Head of caudate nucleus (tissue), 42 donors: ENCODE data around the gene AIPL1.

Source experiments
- DNase-seq, 42 donors: peaks; one replicate each; pipeline versions ENCODE4 v3.0.0 to v3.0.0-alpha.2; 2020 to 2021; ENCODE audit warnings: mixed read lengths in 7 of 42
- intact Hi-C: fragments of 100-400 bp; cut with DNase I; formaldehyde crosslinking; loops from one replicate; pipeline ENCODE4 v1.15.0; 2022

The AIPL1 gene

DNA sequence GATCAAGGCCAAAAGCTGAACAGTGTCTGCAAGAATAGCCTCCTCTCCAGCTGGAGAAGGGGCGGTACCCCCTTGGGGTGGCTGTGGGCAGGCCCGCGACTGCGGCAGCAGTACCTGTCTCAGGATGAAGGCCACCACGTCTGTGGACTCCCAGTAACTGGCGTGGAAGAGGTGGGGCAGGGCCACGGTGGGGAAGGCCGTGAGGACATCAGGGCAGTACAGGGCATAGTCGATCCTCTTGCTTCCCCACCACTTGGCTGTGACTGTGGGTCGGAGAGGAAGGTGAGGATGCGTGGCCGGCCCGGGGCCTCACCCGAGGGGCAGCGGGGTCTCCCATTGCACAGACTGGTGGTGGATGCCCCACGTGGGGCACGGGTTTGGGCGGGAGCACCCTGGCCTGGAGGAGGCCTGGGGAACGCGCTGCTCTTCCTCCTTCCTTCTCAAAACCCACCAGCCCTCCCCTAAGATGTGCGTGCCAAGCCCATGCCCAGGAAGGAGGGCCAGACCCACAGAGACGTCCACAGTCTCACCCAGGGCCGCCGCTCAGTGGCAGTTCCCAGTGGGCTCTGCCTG lies 35.3 kb upstream of the AIPL1 start:
- DNase-seq: no peak
- intact Hi-C loops: no loop called here

DNA sequence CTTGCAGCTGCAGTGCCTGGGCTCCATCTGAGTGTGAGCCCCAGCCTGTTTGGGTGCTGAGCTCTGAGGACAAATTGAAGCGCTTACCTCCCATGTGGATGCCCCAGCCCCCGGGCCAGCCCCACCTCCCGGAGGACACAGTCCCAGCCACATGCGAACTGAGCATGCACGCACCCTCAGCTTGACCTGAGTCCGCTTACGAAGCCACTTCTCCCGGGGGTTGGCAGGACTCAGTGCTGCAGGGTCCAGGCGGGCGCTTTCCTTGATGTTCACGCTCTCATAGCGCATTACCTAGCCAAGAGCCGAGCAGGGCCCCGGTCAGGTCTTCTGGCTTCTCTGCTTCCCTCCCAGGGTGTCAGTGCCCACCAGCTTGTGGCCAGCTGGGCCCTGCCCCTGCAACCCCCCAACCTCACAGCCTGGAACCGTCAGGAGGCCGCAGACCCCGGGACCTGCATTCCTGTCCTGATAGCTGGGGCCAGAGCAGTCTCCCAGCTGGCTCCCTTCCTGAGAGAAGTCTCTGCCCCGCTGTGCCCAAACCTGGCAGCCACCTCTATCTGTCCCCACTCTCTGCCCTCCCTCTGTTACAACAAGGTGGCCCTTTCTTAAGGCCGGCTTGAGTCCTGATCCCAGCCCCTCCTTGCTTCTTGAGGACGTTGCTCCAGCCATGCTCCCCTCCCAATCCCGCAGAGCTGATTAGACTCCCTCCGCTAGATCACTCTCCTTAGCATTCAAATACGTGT lies 33.3 kb upstream of the AIPL1 start:
- no peak for DNase-seq
- intact Hi-C loops: no loop called here

DNA sequence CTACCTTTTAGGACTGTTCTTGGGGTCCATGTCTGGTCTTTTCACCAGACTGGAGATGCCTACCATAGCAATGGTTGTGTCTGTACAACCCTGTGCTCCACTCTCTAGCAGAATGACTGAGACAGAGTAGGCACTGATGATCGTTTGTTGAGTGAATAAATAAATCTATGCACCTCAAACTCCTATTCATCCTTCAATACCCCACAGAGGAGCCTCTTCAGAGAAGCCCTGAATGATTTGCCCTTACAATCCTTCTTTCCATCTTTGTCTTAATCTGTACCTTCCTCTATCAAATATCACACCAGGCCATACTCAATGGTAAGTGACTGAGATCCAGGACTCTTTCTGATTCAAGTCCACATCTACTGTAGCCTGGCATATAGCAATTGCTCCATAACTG lies 32.6 kb upstream of the AIPL1 start:
- intact Hi-C loops: no loop called here
- DNase-seq: no peak

DNA sequence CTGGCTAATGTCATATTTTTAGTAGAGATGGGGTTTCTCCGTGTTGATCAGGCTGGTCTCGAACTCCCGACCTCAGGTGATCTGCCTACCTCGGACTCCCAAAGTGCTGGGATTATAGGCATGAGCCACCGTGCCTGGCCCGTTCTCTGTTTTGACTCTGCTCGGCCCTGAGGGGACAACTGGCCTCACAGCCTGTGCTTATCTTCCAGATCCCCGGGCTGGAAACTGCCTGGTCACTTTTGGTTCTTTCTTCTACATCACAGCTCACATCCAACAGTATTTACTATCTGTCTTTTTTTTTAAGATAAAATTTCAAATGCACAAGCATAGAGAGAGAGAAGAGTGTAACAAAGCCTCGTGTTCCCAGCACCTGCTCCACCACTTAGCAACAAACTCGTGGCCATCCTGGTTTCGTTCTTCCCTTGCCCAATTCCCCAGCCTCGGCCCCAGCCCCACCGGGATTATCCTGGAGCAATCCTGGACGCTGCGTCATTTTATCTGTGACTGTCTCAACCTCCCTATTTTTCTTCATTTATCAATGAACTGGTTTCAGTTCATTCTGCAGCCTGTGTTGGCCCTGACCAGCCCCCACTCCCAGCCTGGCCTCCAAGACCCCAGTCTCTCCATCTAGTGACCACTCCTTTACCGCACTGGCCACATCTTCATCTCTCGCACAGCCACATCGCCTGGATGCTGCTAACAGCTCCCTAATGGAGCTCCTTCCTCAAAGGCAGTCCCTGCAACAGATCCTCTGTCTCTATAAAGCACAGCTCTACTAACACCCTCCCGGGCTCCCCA lies 30.5 kb upstream of the AIPL1 start:
- intact Hi-C loops: no loop called here
- DNase-seq: no peak

DNA sequence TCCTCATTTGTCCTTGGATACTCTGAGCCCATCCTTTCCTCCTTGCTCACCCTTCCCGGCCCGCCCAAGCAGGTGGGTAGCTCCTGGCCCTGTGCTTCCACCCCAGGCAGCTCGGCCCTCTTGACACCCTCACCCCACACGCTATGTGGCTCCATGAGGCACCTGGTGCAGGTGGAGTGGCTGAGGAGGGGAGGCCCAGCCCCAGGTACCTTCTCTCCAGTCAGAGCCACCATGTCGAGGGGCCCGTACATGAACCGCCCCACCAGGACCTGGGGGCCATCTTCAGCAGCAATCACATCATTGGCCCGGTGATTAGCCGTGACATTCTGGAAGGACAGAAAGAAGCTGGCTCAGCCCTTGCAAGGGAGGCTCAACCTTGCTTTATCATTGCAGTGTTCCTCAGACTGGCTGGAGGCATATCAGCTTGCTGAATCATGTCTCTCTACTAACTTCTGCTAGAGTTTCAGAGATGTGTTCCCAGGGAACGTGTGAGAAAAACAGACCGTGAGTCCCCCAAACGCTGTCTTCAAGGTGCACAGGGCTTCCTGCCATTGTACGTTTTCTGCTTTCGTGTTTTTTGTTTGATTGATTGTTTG lies 29.6 kb upstream of the AIPL1 start:
- intact Hi-C loops: no loop called here
- DNase-seq: no peak

DNA sequence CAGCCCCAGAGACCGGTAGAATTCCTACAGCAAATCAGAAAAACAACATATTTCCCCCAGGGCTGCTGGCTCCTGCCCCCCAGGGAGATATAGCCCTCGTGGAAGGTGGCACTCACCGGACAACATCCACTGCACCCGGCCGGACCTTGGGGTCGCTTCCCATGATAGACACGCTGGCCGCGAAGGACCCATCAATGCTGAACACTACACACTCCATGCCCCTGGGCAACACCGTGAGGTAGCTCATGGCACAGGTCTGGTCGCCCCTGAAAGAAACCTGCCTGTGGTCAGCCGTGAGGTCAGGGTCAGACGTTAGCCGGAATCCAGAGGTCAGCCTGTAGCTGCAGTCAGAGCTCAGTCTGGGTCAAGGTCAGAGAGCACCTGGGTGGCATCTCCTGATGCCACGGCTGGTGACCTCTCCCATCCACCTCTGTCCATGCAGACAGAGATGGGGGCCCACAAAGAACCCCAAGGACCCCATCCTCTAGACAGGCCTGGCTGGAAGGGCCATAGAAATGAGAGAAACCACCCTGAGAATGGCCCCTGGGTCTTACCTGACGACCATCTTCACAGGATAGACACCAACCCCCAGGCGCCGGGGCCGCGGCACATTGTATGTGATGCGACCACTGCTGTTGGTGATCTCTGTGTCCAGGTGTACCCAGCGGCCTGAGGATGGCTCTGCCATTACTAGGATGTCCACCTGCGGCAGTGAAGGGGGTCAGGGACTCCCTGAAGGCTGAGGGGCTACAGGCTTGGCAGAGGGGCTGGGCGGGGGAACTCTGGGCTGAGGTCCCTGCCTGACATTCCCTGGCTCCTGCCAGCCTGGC lies 28.9 kb upstream of the AIPL1 start:
- intact Hi-C loops: no loop called here
- no peak for DNase-seq

DNA sequence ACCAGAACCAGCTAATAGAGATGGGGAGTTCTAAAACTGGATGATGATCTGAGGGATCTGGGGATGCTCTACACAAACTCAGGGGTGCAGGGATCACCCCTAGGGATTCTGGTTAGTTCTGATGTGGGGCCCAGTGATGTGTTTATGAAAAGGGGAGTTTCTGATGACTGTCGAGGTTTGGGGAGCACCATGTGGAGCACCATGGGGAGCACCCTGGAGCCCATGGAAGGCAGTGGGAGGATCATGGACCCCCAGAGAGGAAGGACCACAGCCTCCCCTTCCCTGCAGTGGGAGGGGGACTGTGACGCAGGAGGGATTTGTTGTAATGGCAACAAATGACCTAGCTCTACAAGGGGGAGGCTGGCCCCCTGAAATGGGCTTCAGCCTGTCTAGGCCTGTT lies 27.8 kb upstream of the AIPL1 start:
- no peak for DNase-seq
- intact Hi-C loops: no loop called here

DNA sequence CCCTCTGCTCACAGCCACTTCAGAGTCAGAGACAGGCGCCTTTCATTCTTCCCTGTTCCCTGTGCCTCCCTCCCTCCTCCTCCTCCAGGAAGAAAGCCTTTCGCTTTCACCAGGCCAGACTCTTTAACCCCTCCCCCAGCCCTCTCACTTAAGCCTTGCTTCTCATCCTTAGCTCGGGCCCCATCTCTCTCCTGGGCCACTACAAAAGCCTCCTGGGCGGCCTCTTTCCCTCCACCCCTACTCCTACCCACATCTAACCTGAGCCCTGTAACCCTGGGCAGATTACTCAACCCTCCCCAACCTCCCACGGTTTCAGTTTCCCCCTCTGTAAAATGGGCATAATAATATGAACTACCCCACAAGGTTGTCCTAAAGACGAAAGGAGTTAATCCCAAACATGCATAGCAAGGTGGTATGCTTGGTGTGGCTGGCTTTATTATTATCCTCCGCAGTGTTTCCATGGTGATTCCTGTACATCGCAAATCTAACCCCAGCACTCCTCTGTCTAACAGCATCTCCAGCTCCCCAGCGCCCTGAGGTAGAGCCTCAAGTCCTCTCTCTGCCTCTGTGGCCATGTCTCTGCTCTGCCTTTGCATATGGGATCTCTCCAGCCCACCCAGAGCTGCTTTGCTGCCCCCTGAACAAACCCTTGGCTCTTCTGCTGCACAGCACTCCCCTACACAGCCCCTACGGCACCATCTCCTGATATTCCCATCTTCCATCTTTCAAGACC lies 27.0 kb upstream of the AIPL1 start:
- intact Hi-C loops: no loop called here
- no peak for DNase-seq

DNA sequence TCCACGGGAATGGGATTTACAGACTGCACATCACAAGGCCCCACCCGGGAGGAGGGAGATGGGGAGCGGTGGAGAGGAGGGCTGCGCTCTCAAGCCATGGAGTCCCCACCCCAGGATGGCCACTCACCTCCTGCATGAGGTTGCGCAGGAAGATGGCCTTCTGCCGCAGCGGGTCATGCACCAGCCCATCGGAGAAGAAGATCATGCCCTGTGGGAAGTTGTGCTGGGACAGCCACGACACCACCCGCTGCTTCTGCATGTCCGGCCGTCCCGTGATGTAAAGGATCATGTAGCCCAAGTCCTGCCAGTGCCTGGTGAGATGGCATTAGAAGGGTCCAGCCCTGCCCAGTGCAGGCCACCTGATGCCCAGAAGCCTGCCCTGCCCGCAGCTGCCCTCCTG lies 26.3 kb upstream of the AIPL1 start:
- intact Hi-C loops: no loop called here
- no peak for DNase-seq

DNA sequence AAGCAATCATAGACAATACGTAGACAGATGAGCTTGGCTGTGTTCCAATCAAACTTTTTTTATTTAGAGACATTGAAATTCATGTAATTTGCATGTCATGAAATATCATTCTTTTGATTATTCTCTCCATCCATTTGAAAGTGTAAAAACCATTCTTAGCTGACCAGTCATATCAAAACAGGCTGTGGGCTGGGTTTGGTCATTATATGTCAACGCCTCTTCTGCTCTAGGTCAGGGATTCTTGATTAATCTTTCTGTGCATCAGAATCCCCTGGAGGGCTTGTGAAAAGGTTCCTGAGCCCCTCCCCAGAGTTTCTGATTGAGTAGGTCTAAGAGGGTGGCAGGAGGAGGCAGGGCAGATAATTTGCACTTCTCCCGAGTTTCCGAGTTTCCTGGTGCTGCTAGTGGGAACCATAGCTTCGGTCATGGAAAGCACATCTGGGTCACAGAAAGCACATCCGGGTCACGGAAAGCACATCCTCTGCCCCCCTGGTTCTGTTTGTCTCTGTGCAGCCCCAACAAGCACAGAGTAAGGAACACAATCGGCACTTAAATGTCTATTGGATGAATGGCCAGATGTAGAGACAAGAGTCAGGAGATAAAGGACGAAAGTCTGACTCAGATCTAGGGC lies 25.7 kb upstream of the AIPL1 start:
- intact Hi-C loops: no loop called here
- DNase-seq: no peak

DNA sequence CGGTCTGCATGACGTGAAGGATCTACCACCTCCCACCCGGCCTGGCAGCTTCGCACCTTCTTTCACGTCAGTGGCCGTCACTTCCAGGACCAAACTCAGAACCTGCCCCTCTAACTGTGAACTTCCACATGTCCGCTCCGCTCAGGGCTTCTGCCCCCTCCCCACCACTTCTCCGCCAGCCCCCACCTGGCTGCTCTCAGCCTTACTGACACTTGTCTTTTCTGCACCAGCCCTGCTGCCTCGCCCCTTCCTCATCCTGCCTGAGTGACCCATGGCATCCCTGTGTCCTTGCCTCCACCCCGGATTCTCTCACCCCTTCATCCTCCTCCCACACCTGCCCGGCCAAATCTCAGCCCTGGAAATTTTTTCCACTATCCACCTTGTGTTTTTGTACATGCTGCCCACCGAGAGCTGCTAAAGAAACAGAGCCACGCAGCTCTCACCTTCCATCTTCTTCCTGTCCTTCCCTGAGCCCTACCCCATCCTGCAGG lies 23.6 kb upstream of the AIPL1 start:
- no peak for DNase-seq
- intact Hi-C loops: no loop called here

DNA sequence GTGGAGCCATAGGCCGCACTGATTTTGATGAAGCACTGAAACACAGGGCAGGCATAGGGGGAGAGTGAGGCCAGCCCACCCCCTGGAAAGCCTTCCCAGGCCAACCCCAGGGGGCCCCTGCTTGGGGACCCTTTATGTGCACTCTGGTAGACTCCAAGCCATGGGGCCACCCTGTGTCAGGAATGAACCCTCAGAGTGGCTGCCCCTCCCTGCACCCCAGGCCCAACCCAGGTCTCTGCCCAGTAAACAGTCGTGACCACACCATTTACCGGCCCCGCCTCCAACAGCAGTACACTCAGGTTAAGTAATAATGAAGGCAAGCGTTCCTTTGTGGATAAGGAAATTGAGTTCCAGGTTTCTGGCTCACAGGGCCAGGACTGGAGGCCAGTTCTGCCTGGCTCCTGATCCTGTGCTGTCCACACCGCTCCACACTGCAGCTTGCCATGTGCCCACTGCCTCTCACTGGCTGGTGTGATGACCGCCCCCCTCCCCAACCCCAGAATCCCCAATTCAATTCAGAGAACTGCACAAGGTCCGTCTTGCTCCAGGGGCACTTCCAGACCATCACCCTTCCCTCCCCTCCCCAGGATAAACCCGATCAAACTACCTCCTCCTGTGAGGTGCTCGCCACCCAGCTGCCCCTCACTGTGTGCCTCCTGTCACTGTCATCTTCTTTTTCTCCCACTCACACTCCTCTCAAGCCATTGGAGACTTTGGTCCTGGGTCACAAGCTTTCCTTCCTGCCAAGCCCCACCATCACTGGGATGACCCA lies 23.0 kb upstream of the AIPL1 start:
- no peak for DNase-seq
- intact Hi-C loops: no loop called here

DNA sequence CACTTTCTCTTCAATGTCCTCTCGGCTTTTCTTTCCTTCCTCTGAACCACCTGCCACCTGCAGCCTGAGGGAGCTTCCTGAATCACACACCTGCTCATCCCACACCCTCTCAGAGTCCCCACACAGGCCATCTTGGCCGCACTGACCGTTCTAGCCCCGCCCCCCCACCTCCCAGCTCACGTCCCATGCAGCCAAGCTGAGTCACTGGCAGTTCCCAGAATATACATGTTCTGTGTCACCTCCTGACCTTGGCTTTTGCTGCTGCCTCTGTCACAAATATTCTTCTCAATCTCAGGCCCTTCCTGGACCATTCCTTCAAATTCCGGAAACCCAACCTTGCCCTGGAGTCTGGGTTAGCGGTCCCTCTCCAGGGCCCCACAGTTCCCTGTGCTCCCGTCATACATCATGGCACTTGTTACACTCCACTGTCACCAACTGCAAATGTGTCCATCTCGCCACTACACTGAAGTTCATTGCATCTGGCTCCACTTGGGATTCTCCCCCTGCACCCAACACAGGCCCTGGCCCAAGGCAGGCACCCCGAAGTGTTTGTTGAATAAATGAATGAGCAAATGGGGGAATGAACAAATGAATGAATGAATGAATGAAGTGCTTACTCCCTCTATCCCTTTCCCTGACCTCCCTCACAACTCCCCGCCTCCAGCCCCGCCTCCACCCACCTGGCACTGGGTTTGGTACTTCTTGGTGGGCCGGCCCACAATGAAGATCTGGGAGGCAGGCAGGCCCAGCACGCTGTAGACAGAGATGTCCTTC lies 22.2 kb upstream of the AIPL1 start:
- no peak for DNase-seq
- intact Hi-C loops: no loop called here

DNA sequence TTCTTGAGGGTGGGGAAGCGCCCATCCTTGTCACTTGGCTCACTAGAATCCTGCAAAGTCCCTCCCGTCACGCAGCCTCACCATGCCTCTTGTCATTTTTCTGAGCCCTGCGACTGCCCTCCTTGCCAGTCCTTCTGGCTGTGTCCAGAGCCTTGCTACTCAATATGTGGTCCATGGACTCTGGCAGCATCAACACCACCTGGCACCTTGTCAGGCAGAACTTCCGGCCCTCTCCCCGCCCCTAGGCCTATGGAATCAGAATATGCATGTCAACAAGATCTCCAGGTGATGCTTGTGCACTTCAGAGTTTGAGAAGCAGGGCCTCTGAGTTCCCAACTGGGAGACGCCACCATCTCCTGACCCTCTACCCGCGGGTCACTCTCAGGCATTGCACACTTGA lies 21.4 kb upstream of the AIPL1 start:
- DNase-seq: no peak
- intact Hi-C loops: no loop called here

DNA sequence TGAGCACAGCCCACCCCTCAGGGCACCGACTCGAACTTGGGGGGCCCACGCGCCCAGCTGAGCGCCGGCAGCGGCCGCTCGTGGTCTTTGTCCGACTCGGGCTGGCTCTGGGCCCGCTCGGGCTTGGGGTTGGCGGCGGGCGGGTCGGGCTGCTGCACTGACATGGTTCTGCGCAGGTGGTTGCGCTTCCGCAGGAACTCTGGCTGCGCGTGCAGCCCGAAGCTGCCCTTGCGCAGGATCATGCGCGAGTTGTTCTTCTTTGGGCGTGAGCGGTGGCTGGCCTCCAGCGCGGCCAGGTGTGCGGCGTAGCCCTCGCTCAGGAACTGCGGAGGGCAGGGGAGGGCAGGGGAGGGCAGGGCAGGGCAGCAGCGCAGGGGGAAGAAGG lies 20.4 kb upstream of the AIPL1 start:
- DNase-seq: no peak
- intact Hi-C loops: no loop called here

DNA sequence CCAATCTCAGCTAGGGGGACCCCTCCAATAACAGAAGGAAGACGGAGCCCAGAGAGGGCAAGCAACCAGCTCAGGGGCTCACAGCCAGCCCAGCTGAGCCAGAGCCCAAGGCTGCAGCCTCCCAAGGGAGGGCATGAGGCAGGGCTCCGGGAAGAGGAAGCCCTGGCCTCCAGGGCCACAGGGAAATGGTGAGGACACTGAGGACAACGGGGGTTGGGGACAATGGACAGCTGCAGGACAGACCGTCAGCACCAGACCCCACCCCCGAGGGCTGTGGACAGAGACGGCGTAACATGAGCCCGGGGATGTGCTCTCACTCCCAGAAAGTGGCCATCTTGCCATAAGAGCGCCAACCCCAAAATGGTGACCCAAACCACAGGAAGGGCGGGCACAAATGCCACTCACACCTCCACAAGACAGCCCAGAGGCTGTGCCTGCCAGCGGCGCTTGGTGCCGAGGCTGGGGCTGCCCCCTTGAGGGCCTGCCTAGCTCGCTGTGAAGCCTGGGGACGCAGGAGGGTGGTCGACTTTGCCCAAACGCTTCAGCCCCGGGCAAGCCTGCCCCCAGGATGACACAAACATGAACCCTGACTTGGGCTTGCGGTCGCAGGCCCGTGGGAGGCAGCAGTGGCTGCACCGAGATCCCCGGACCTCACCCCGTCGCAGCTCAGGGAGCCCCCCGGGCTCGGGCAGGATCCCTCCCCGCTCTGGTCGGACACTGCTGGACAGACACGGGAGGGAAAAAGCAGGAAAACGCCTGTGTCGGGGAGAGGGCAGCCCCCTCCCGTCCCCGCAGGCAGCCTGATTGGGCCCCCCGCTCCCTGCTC lies 19.8 kb upstream of the AIPL1 start:
- intact Hi-C loops: no loop called here
- DNase-seq: no peak
